Stomach (tissue), 4 donors: ENCODE results near the gene CCNE1.

Source experiments
- CTCF ChIP-seq, 7 experiments: fragments of 450-650 bp in 4 of 7; fragments of 200-600 bp in 3 of 7; sonication (generic) in 3 of 7; IDR thresholded peaks; one replicate each; pipeline ENCODE4 v1.5.1; 2016 to 2019; ENCODE audit warnings: antibody characterized with exemption in 7 of 7, control low read depth in 2 of 7, mild to moderate bottlenecking in 1 of 7
- POLR2A ChIP-seq, 4 donors: fragments of 450-650 bp; IDR thresholded peaks; one replicate each; pipeline ENCODE4 v1.6.1; 2016; ENCODE audit warnings: antibody characterized with exemption in 4 of 4, control low read depth in 2 of 4, mild to moderate bottlenecking in 1 of 4, moderate library complexity in 1 of 4

DNA sequence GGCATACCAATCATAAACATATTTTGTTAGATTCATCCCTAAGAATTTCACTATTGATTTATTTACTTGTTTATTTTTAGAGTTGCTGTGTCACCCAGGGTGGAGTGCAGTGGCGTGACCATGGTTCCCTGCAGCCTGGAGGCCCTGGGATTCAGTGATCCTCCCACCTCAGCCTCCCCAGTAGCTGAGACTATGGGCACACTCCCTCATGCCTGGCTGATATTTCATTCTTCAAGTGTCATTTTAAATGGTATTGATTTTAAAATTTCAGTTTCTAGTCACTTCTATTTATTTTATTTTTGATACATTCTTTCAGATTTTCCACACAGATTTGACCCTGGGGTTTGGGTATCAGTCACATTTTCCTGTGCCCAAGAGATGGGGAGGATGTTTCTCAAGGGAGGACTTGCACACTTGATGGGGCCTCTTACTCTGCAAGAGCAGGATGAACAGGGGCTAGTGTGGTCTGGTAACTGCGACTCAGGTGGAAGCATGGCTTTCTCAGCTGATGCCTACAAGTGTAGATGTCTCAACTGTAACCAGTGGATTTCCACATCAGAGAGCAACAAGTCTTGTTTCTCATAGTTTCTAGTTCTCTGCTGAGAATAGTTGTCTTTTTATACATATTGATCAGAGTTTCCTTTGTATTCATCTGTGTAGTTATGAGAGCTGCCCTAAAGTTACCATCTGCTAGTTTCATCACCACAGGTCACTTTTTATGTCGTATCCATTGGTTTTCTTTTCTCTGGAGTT lies 40.2 kb downstream of the CCNE1 start:
- TF ChIP-seq CTCF (IDR thresholded peaks at IDR 0.05) (no peak), POLR2A (IDR thresholded peaks at IDR 0.05) (no peak)
